Gastrocnemius medialis (tissue), 4 donors: ENCODE data around the gene FBXO17. TPM values are rescaled to one million over a fixed set of nuclear protein-coding genes. Genes with fewer than 3 reads are reported as not detected.

ENCODE experiments used
- ATAC-seq, 2 donors: fragments of 150-250 bp; one replicate each; pipeline ENCODE4 v1.9.1; 2016
- DNase-seq, 2 donors: peaks; one replicate each; pipeline ENCODE4 v3.0.0-alpha.2; 2019
- H3K27ac ChIP-seq, 4 donors: fragments of 200-600 bp; sonication (generic); 1 replicate in 1 of 4; 2 replicates in 3 of 4; pipeline ENCODE4 v1.5.1; 2016 to 2018; ENCODE audit warnings: mild to moderate bottlenecking in 2 of 4, moderate library complexity in 1 of 4
- H3K27me3 ChIP-seq, 3 donors: fragments of 200-600 bp; sonication (generic) in 2 of 3; 1 replicate in 1 of 3; 2 replicates in 2 of 3; pipeline versions ENCODE4 v1.5.1 to v1.6.0; 2016 to 2019; ENCODE audit warnings: mild to moderate bottlenecking in 1 of 3, moderate library complexity in 1 of 3
- H3K36me3 ChIP-seq, 2 donors: fragments of 200-600 bp; sonication (generic) in 1 of 2; one replicate each; pipeline ENCODE4 v1.5.1; 2017 to 2018
- H3K4me1 ChIP-seq, 2 donors: fragments of 200-600 bp; sonication (generic) in 1 of 2; one replicate each; pipeline ENCODE4 v1.5.1; 2016 to 2017; ENCODE audit warnings: mild to moderate bottlenecking in 2 of 2
- H3K4me3 ChIP-seq, 4 donors: fragments of 200-600 bp; sonication (generic) in 3 of 4; 1 replicate in 1 of 4; 2 replicates in 3 of 4; pipeline ENCODE4 v1.5.1; 2016 to 2019; ENCODE audit warnings: mild to moderate bottlenecking in 2 of 4
- H3K9me3 ChIP-seq, 3 donors: fragments of 200-600 bp; sonication (generic) in 2 of 3; 1 replicate in 1 of 3; 2 replicates in 2 of 3; pipeline ENCODE4 v1.5.1; 2016 to 2019
- CTCF ChIP-seq, 5 experiments: fragments of 450-650 bp in 3 of 5; fragments of 200-600 bp in 2 of 5; sonication (generic) in 2 of 5; IDR thresholded peaks in 4 of 5; conservative IDR thresholded peaks in 1 of 5; 1 replicate in 4 of 5; 2 replicates in 1 of 5; pipeline ENCODE4 v1.5.1; 2016 to 2019; ENCODE audit warnings: antibody characterized with exemption in 5 of 5, mild to moderate bottlenecking in 3 of 5, moderate library complexity in 3 of 5
- POLR2A ChIP-seq, 2 donors: fragments of 450-650 bp; IDR thresholded peaks; one replicate each; pipeline ENCODE4 v1.6.1; 2017; ENCODE audit warnings: antibody characterized with exemption in 2 of 2, mild to moderate bottlenecking in 2 of 2, moderate library complexity in 2 of 2
- in situ Hi-C, 4 donors: fragments of 200-750 bp; cut with MboI; loops; one replicate each; pipeline versions ENCODE4 v1.15.0 to v1.8.0; 2017; ENCODE audit warnings: low sequenced_read_pairs in 4 of 4
- intact Hi-C: fragments of 100-400 bp; cut with DNase I; formaldehyde crosslinking; loops from one replicate; pipeline ENCODE4 v1.15.1; 2023; ENCODE audit warnings: low total_unique reads
- total RNA-seq, 4 donors: library from RNA; depleted of rRNA; stranded (reverse); fragments of >200 nt; gene quantifications; one replicate each; pipeline versions ENCODE4 v1.1.0 to v1.2.3, GENCODE V29; 2016

FBXO17 gene
- total RNA-seq, 4 donors from 2014 or later: 1.6 to 4.2 (median 2.4) TPM

GRCh38 chr19:38980583-38981374 is 5.2 kb upstream of the FBXO17 start:
- H3K27me3 ChIP-seq: peaks cover 13 to 15% (median 13%) of the 10 kb centered on the region in 3 donors
- no peaks in the 10 kb centered on the region for H3K36me3 ChIP-seq
- no peaks in the 10 kb centered on the region for H3K9me3 ChIP-seq
- TF ChIP-seq POLR2A (IDR thresholded peaks at IDR 0.05): no peak
- TF ChIP-seq CTCF (IDR thresholded peaks at IDR 0.05 in 4 of 5, conservative IDR thresholded peaks at IDR 0.05 in 1 of 5): no peak
- in situ Hi-C loops: no loop called here
- ATAC-seq (no peak), DNase-seq (no peak)
- no peak overlapping the region for H3K27ac ChIP-seq
- no peak overlapping the region for H3K4me3 ChIP-seq
- intact Hi-C loops: no loop called here
- H3K4me1 ChIP-seq: peaks cover 0 to 3% of the 10 kb centered on the region in 2 donors

GRCh38 chr19:38979812-38980211 is 4.3 kb upstream of the FBXO17 start:
- Histone ChIP-seq H3K4me1 (peaks cover 0 to 3% of the 10 kb centered on the region in 2 donors), H3K4me3 (no peak overlapping the region), H3K9me3 (no peaks in the 10 kb centered on the region), H3K27ac (no peak overlapping the region), H3K27me3 (peaks cover 14 to 20% (median 15%) of the 10 kb centered on the region in 3 donors), H3K36me3 (no peaks in the 10 kb centered on the region)
- no peak for ATAC-seq
- in situ Hi-C loops: no loop called here
- TF ChIP-seq CTCF (IDR thresholded peaks at IDR 0.05 in 4 of 5, conservative IDR thresholded peaks at IDR 0.05 in 1 of 5) (no peak), POLR2A (IDR thresholded peaks at IDR 0.05) (no peak)
- intact Hi-C loops: no loop called here
- DNase-seq: no peak

- no peak for TF ChIP-seq POLR2A (IDR thresholded peaks at IDR 0.05)
- Histone ChIP-seq H3K27me3 (peaks cover 14 to 22% (median 15%) of the 10 kb centered on the region in 3 donors), H3K36me3 (no peaks in the 10 kb centered on the region), H3K4me1 (peaks cover 0 to 3% of the 10 kb centered on the region in 2 donors), H3K9me3 (no peaks in the 10 kb centered on the region), H3K4me3 (no peak overlapping the region), H3K27ac (no peak overlapping the region)
- intact Hi-C loops: no loop called here
- ATAC-seq (no peak), DNase-seq (no peak)
- in situ Hi-C loops: no loop called here
Measured at GRCh38 chr19:38978326-38978689, 2.8 kb upstream of the FBXO17 start.

GRCh38 chr19:38977445-38978325 is 2.1 kb upstream of the FBXO17 start:
- Histone ChIP-seq H3K4me3 (no peak overlapping the region), H3K27me3 (peaks cover 14 to 22% (median 15%) of the 10 kb centered on the region in 3 donors), H3K4me1 (peaks cover 0 to 3% of the 10 kb centered on the region in 2 donors), H3K27ac (no peak overlapping the region), H3K36me3 (no peaks in the 10 kb centered on the region), H3K9me3 (no peaks in the 10 kb centered on the region)
- no peak for TF ChIP-seq CTCF (IDR thresholded peaks at IDR 0.05 in 4 of 5, conservative IDR thresholded peaks at IDR 0.05 in 1 of 5)
- TF ChIP-seq POLR2A (IDR thresholded peaks at IDR 0.05): no peak
- intact Hi-C loops (no loop called here), in situ Hi-C loops (no loop called here)
- no peak for DNase-seq
- no peak for ATAC-seq

GRCh38 chr19:38975861-38976271 is 324 bp upstream of the FBXO17 start:
- no peak for TF ChIP-seq POLR2A (IDR thresholded peaks at IDR 0.05)
- no peak for TF ChIP-seq CTCF (IDR thresholded peaks at IDR 0.05 in 4 of 5, conservative IDR thresholded peaks at IDR 0.05 in 1 of 5)

More at GRCh38 chr19:38975861-38976271, 324 bp upstream of the FBXO17 start:
- intact Hi-C loops: no loop called here
- Histone ChIP-seq H3K27ac (peak overlapping the region; percentile 65 to 69 (median 66)), H3K4me3 (peak overlapping the region; percentile 36 to 60 (median 51)), H3K36me3 (no peaks in the 10 kb centered on the region), H3K4me1 (peaks cover 0 to 3% of the 10 kb centered on the region in 2 donors), H3K9me3 (no peaks in the 10 kb centered on the region), H3K27me3 (peaks cover 14 to 22% (median 15%) of the 10 kb centered on the region in 3 donors)
- DNase-seq (no peak), ATAC-seq (no peak)
- in situ Hi-C loops: no loop called here
